Prostate gland (tissue), 2 donors: ENCODE measurements around the gene ZNF253. TPM values are rescaled to one million over a fixed set of nuclear protein-coding genes. Genes with fewer than 3 reads are reported as not detected.
"Not testable (repeated sequence)": the region's sequence is repeated elsewhere in the genome, so short reads cannot be mapped to it uniquely, and the experiment has no call there.

Experiments
- DNase-seq: peaks from one replicate; pipeline ENCODE4 v3.0.0-alpha.2; 2019; ENCODE audit warnings: low spot score
- H3K27ac ChIP-seq, 2 donors: fragments of 200-600 bp; sonication (generic); 2 replicates each; pipeline ENCODE4 v1.5.1; 2017 to 2019
- H3K27me3 ChIP-seq: fragments of 200-600 bp; sonication (generic); replicated peaks from 2 replicates; pipeline ENCODE4 v1.5.1; 2019; ENCODE audit not compliant: insufficient read depth
- H3K36me3 ChIP-seq, 2 donors: fragments of 200-600 bp; sonication (generic); 1 replicate in 1 of 2; 2 replicates in 1 of 2; pipeline versions ENCODE4 v1.5.1 to v1.8.1; 2017 to 2019
- H3K4me1 ChIP-seq: fragments of 200-600 bp; sonication (generic); replicated peaks from 2 replicates; pipeline ENCODE4 v1.5.1; 2019
- H3K4me3 ChIP-seq, 2 donors: fragments of 200-600 bp; sonication (generic); 2 replicates each; pipeline ENCODE4 v1.5.1; 2017 to 2019
- H3K9me3 ChIP-seq: fragments of 200-600 bp; sonication (generic); 2 replicates; pipeline ENCODE4 v1.5.1; 2017
- POLR2A ChIP-seq: fragments of 450-650 bp; IDR thresholded peaks from one replicate; pipeline ENCODE4 v1.6.1; 2016; ENCODE audit warnings: antibody characterized with exemption, mild to moderate bottlenecking
- POLR2AphosphoS5 ChIP-seq: sonication (generic); formaldehyde crosslinking; IDR thresholded peaks from one replicate; pipeline ENCODE4 v1.6.1; 2017; ENCODE audit warnings: antibody characterized with exemption
- WGBS: methylation state at CpG from one replicate; pipeline ENCODE4 v1.1.5; 2018; 5-methylcytosine and 5-hydroxymethylcytosine counted together
- intact Hi-C: fragments of 100-400 bp; cut with DNase I; formaldehyde crosslinking; loops from one replicate; pipeline ENCODE4 v1.14.2; 2022
- total RNA-seq, 2 donors: library from RNA; depleted of rRNA; stranded (reverse); fragments of >200 nt; gene quantifications; one replicate each; pipeline ENCODE4 v1.1.0, GENCODE V29; 2016
- TF ChIP-seq, protein P1 (sequence below), 4 experiments: fragments of 200-600 bp in 2 of 4; fragments of 450-650 bp in 2 of 4; sonication (generic) in 2 of 4; IDR thresholded peaks; 1 replicate in 3 of 4; 2 replicates in 1 of 4; pipeline ENCODE4 v1.5.1; 2016 to 2019; ENCODE audit warnings: antibody characterized with exemption in 4 of 4, mild to moderate bottlenecking in 2 of 4, moderate library complexity in 2 of 4

ZNF253 gene
- total RNA-seq, 2 donors from 2014 or later = 10.6 to 20.0 TPM

DNA sequence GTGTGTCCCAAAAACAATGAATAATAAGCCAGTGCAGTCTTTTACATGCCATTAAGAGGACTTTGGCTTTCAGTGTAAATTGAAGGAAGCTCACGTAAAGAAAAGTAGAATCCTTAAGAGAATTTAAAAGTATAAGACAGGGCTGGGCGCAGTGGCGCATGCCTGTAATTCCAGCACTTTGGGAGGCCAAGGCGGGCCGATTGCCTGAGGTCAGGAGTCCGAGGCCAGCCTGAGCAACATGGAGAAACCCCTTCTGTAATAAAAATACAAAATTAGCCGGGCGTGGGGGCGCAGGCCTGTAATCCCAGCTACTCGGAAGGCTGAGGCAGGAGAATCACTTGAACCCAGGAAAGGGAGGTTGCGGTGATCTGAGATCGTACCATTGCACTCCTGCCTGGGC, 17.9 kb upstream of the ZNF253 start:
- H3K27me3 ChIP-seq = no peaks in the 10 kb centered on the region
- no peaks in the 10 kb centered on the region for H3K36me3 ChIP-seq
- no peak for DNase-seq
- H3K4me1 ChIP-seq = no peaks in the 10 kb centered on the region
- H3K27ac ChIP-seq = no peak overlapping the region
- H3K4me3 ChIP-seq = no peak overlapping the region
- 93% methylated on average over 12 of the region's 12 CpGs for WGBS
- no peak for TF ChIP-seq POLR2AphosphoS5
- TF ChIP-seq, protein P1, sequence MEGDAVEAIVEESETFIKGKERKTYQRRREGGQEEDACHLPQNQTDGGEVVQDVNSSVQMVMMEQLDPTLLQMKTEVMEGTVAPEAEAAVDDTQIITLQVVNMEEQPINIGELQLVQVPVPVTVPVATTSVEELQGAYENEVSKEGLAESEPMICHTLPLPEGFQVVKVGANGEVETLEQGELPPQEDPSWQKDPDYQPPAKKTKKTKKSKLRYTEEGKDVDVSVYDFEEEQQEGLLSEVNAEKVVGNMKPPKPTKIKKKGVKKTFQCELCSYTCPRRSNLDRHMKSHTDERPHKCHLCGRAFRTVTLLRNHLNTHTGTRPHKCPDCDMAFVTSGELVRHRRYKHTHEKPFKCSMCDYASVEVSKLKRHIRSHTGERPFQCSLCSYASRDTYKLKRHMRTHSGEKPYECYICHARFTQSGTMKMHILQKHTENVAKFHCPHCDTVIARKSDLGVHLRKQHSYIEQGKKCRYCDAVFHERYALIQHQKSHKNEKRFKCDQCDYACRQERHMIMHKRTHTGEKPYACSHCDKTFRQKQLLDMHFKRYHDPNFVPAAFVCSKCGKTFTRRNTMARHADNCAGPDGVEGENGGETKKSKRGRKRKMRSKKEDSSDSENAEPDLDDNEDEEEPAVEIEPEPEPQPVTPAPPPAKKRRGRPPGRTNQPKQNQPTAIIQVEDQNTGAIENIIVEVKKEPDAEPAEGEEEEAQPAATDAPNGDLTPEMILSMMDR (IDR thresholded peaks at IDR 0.05) = no peak
- TF ChIP-seq POLR2A = no peak
- no peaks in the 10 kb centered on the region for H3K9me3 ChIP-seq
- intact Hi-C loops = no loop called here

DNA sequence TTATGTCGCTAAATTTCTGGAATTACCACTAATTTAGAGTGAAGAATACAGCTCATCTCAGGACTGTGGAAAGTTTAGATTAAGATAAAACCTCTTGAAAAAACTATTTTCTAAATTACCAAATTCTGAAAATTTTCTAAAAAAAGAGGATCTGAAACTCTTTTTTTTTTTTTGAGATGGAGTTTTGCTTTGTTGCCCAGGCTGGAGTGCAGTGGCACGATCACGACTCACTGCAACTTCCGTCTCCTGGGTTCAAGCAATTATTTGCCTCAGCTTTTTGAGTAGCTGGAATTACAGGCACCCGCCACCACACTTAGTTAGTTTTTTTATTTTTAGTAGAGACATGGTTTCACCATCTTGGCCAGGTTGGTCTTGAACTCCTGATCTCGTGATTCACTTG, 16.6 kb upstream of the ZNF253 start:
- Histone ChIP-seq H3K4me3 (no peak overlapping the region), H3K4me1 (no peaks in the 10 kb centered on the region), H3K36me3 (no peaks in the 10 kb centered on the region), H3K27me3 (no peaks in the 10 kb centered on the region), H3K9me3 (no peaks in the 10 kb centered on the region), H3K27ac (no peak overlapping the region)
- TF ChIP-seq POLR2AphosphoS5 (no peak), POLR2A (no peak)
- TF ChIP-seq, protein P1 (IDR thresholded peaks at IDR 0.05) = no peak
- intact Hi-C loops = no loop called here
- 94% methylated on average over 6 of the region's 6 CpGs for WGBS
- no peak for DNase-seq

DNA sequence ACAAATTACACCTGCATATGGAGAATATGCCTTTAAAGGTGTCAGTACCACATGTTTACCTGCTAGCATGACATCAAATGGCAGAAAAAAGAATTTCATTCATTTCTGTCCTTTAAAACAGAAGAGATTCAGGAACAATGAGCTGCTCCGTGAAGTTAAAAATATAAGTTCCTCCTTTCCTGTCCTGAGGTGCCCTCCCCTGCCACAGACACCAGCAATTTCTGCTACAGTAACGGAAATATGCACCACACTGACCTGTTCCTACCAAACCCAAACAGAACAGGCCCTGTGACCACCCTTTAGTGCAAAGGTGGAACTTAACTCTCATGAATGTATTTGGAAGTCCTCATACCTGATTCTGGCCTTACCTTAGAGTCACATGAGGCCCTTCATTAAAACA, 13.9 kb upstream of the ZNF253 start:
- H3K9me3 ChIP-seq, H3K36me3 ChIP-seq, H3K27me3 ChIP-seq, H3K4me3 ChIP-seq, DNase-seq, H3K27ac ChIP-seq, intact Hi-C loops, H3K4me1 ChIP-seq: not testable (repeated sequence)
- 79% methylated on average over 2 of the region's 2 CpGs for WGBS

DNA sequence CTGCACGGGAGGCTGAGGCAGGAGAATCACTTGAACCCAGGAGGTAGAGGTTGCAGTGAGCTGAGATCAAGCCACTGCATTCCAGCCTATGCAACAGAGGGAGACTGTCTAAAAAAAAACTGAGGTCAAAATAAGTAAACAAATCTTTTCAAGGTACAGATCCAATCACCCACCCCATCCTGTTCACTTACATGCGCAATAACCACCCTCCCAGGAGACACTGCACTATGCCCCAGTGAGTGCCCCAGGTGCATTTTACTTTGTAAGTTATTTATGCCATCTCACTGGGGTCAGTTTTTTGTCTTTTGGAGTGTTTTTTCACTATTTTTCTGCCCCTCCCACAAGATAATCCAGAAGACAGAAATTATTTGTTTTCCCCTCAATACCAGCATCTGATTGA, 6.9 kb upstream of the ZNF253 start:
- WGBS = 93% methylated on average over 2 of the region's 2 CpGs
- intact Hi-C loops = no loop called here

DNA sequence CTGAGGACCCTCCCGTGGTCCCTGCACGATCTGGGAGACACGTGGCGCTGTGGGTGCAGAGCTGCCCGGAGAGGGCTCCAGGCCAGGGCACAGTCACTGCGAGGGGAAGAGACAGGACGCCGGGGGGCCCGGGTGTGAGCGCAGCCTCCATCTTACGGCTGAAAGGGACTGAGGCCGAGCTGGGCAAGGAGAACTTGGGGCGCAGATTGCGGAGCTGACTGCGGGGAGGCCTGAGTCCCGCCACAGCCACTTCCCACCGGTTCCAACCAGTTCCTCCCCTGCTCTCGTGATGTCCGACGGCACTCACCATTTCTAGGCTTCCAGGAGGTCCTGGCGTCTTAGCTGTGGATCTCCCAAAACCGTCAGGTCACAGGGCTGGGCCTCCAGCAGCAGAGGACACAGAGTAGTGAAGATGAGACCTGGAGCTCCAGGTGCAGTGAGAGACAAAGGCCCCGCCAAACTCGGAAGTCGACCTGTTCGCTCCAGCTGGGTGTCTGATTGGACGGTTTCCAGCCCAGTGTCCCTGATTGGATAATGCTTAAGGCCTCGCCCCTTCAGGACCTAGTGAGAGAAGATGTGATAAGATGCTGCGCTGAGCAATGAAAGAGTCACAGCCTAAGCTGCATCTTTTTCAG, 4.8 kb upstream of the ZNF253 start:
- WGBS = 20% methylated on average over 29 of the region's 29 CpGs
- TF ChIP-seq POLR2AphosphoS5 (no peak), POLR2A (no peak)
- TF ChIP-seq, protein P1 (IDR thresholded peaks at IDR 0.05) = no peak
- no peaks in the 10 kb centered on the region for H3K36me3 ChIP-seq

More for the DNA sequence above, 6.9 kb upstream of the ZNF253 start:
- Histone ChIP-seq H3K36me3 (no peaks in the 10 kb centered on the region), H3K4me1 (no peaks in the 10 kb centered on the region), H3K4me3 (no peak overlapping the region), H3K27me3 (no peaks in the 10 kb centered on the region), H3K27ac (no peak overlapping the region), H3K9me3 (no peaks in the 10 kb centered on the region)
- DNase-seq = no peak
- TF ChIP-seq, protein P1 (IDR thresholded peaks at IDR 0.05) = no peak
- no peak for TF ChIP-seq POLR2AphosphoS5
- no peak for TF ChIP-seq POLR2A

More for the DNA sequence above, 4.8 kb upstream of the ZNF253 start:
- Histone ChIP-seq H3K4me3 (no peak overlapping the region), H3K9me3 (no peaks in the 10 kb centered on the region), H3K4me1 (no peaks in the 10 kb centered on the region), H3K27ac (no peak overlapping the region), H3K27me3 (no peaks in the 10 kb centered on the region)
- intact Hi-C loops = no loop called here
- DNase-seq = no peak
